Neural cell (in vitro differentiated cells): ENCODE data around the gene HIKESHI. TPM values are rescaled to one million over a fixed set of nuclear protein-coding genes. Genes with fewer than 3 reads are reported as not detected.

Experiments used
- H2AFZ ChIP-seq: fragments of 200-600, 300-800 bp; sonication (generic), shearing (Covaris generic); 2 replicates; pipeline ENCODE4 v1.6.0; 2014; ENCODE audit warnings: low read depth, mild to moderate bottlenecking, antibody characterized with exemption, low read length, moderate library complexity
- H3F3A ChIP-seq: fragments of 200-600 bp; shearing (Covaris generic); 2 replicates; pipeline ENCODE4 v1.6.1; 2016; ENCODE audit warnings: mild to moderate bottlenecking, moderate library complexity, mixed read lengths, antibody characterized with exemption, low read length; ENCODE audit not compliant: insufficient read depth, poor library complexity, severe bottlenecking
- H3K27ac ChIP-seq: fragments of 200-600, 300-800 bp; sonication (generic), shearing (Covaris generic); 2 replicates; pipeline ENCODE4 v1.5.1; 2014; ENCODE audit warnings: mild to moderate bottlenecking, low read length, moderate library complexity
- H3K27me3 ChIP-seq: fragments of 300-800, 200-600 bp; sonication (generic), shearing (Covaris generic); 2 replicates; pipeline ENCODE4 v1.6.0; 2014; ENCODE audit warnings: mild to moderate bottlenecking, low read depth, low read length, moderate library complexity; ENCODE audit not compliant: insufficient read depth
- H3K36me3 ChIP-seq: fragments of 300-800, 200-600 bp; sonication (generic), shearing (Covaris generic); 2 replicates; pipeline ENCODE4 v1.5.1; 2014; ENCODE audit warnings: mild to moderate bottlenecking, antibody characterized with exemption, low read length, moderate library complexity; ENCODE audit not compliant: insufficient read depth
- H3K4me2 ChIP-seq: fragments of 300-800, 200-600 bp; sonication (generic), shearing (Covaris generic); 2 replicates; pipeline ENCODE4 v1.6.0; 2014; ENCODE audit warnings: mild to moderate bottlenecking, low read length
- H3K4me3 ChIP-seq: fragments of 300-800, 200-600 bp; sonication (generic), shearing (Covaris generic); 2 replicates; pipeline ENCODE4 v1.5.1; 2014; ENCODE audit warnings: mild to moderate bottlenecking, low read length, moderate library complexity
- H3K79me2 ChIP-seq: fragments of 200-600 bp; shearing (Covaris generic); replicated peaks from 2 replicates; pipeline ENCODE4 v1.6.0; 2014; ENCODE audit warnings: mild to moderate bottlenecking, low read length, moderate library complexity; ENCODE audit not compliant: insufficient read depth
- H3K9ac ChIP-seq: fragments of 300-800, 200-600 bp; sonication (generic), shearing (Covaris generic); 2 replicates; pipeline ENCODE4 v1.6.1; 2016; ENCODE audit warnings: mild to moderate bottlenecking, low read length, mixed read lengths
- H3K9me2 ChIP-seq: fragments of 200-600 bp; shearing (Covaris generic); 2 replicates; pipeline ENCODE4 v1.6.1; 2016; ENCODE audit warnings: mild to moderate bottlenecking, low read length, mixed read lengths; ENCODE audit not compliant: insufficient read depth
- H3K9me3 ChIP-seq: fragments of 200-600, 300-800 bp; sonication (generic), shearing (Covaris generic); 2 replicates; pipeline ENCODE4 v1.6.1; 2016; ENCODE audit warnings: mild to moderate bottlenecking, mixed run types, low read length, moderate library complexity, mixed read lengths
- H4K20me1 ChIP-seq: fragments of 200-600 bp; shearing (Covaris generic); 2 replicates; pipeline ENCODE4 v1.6.1; 2016; ENCODE audit warnings: mild to moderate bottlenecking, mixed run types; ENCODE audit not compliant: insufficient read depth
- CTCF ChIP-seq: fragments of 450-650 bp; IDR thresholded peaks from 2 replicates; pipeline ENCODE4 v1.5.1; 2014; ENCODE audit warnings: antibody characterized with exemption, mild to moderate bottlenecking, moderate library complexity; ENCODE audit not compliant: poor library complexity, severe bottlenecking
- EP300 ChIP-seq: fragments of 450-650 bp; conservative IDR thresholded peaks from 2 replicates; pipeline ENCODE4 v1.6.1; 2014; ENCODE audit warnings: antibody characterized with exemption, mild to moderate bottlenecking, moderate library complexity; ENCODE audit not compliant: poor library complexity, severe bottlenecking
- EZH2 ChIP-seq: fragments of 200-600, 300-800 bp; shearing (Covaris generic), sonication (generic); IDR thresholded peaks from 2 replicates; pipeline ENCODE4 v1.6.1; 2014; ENCODE audit warnings: antibody characterized with exemption, low read length, borderline replicate concordance, mild to moderate bottlenecking; ENCODE audit not compliant: insufficient read depth, poor library complexity, severe bottlenecking
- MXI1 ChIP-seq: fragments of 450-650 bp; conservative IDR thresholded peaks from 2 replicates; pipeline ENCODE4 v1.6.1; 2014; ENCODE audit warnings: antibody characterized with exemption, mild to moderate bottlenecking; ENCODE audit not compliant: poor library complexity, severe bottlenecking
- POLR2AphosphoS5 ChIP-seq: IDR thresholded peaks from 2 replicates; pipeline ENCODE4 v1.6.1; 2012
- RAD21 ChIP-seq: fragments of 450-650 bp; conservative IDR thresholded peaks from 2 replicates; pipeline ENCODE4 v1.6.1; 2014; ENCODE audit warnings: antibody characterized with exemption, mild to moderate bottlenecking, moderate library complexity
- REST ChIP-seq: IDR thresholded peaks from 2 replicates; pipeline ENCODE4 v1.6.1; 2012; ENCODE audit warnings: borderline replicate concordance
- SMC3 ChIP-seq: fragments of 450-650 bp; conservative IDR thresholded peaks from 2 replicates; pipeline ENCODE4 v1.6.1; 2014; ENCODE audit warnings: antibody characterized with exemption, mild to moderate bottlenecking, moderate library complexity; ENCODE audit not compliant: poor library complexity
- TAF1 ChIP-seq: IDR thresholded peaks from 2 replicates; pipeline ENCODE4 v1.6.1; 2012; ENCODE audit warnings: low read depth
- polyA plus RNA-seq: library from polyadenylated mRNA; depleted of rRNA; stranded (reverse); fragments of >200 nt; gene quantifications from 2 replicates; pipeline ENCODE4 v1.2.3, GENCODE V29; 2014

The HIKESHI gene
- polyA plus RNA-seq, 1 donor from 2014 or later, result 180 TPM

GRCh38 chr11:86265194-86265593 lies 36.8 kb upstream of the HIKESHI start:
- Histone ChIP-seq H3K27me3 (no peaks in the 10 kb centered on the region), H3K27ac (no peak overlapping the region), H3K36me3 (peaks cover 4% of the 10 kb centered on the region), H3K79me2 (peaks cover 8% of the 10 kb centered on the region), H3K9me2 (no peaks in the 10 kb centered on the region), H4K20me1 (no peaks in the 10 kb centered on the region), H3K4me3 (no peak overlapping the region), H3K9ac (no peak overlapping the region), H3K4me2 (no peak overlapping the region), H3K9me3 (no peaks in the 10 kb centered on the region), H2AFZ (no peak overlapping the region), H3F3A (no peaks in the 10 kb centered on the region)
- no peak for TF ChIP-seq EP300

GRCh38 chr11:86269645-86270044 lies 32.4 kb upstream of the HIKESHI start:
- H2AFZ ChIP-seq, result no peak overlapping the region
- no peak overlapping the region for H3K4me2 ChIP-seq
- H3K79me2 ChIP-seq, result peaks cover 24% of the 10 kb centered on the region
- no peak overlapping the region for H3K9ac ChIP-seq
- no peaks in the 10 kb centered on the region for H3F3A ChIP-seq
- no peak overlapping the region for H3K27ac ChIP-seq
- no peaks in the 10 kb centered on the region for H3K9me3 ChIP-seq
- TF ChIP-seq POLR2AphosphoS5, result no peak
- no peak for TF ChIP-seq MXI1
- TF ChIP-seq REST, result no peak
- TF ChIP-seq TAF1, result no peak
- TF ChIP-seq EZH2, result no peak
- no peak for TF ChIP-seq SMC3
- TF ChIP-seq EP300, result no peak
- no peak for TF ChIP-seq RAD21
- TF ChIP-seq CTCF, result no peak
- H3K9me2 ChIP-seq, result no peaks in the 10 kb centered on the region
- H3K4me3 ChIP-seq, result no peak overlapping the region
- H3K27me3 ChIP-seq, result no peaks in the 10 kb centered on the region
- no peaks in the 10 kb centered on the region for H4K20me1 ChIP-seq
- H3K36me3 ChIP-seq, result no peaks in the 10 kb centered on the region

GRCh38 chr11:86274503-86274902 lies 27.5 kb upstream of the HIKESHI start:
- Histone ChIP-seq H3K4me2 (no peak overlapping the region), H3K27me3 (no peaks in the 10 kb centered on the region), H3K9me2 (no peaks in the 10 kb centered on the region), H3K36me3 (no peaks in the 10 kb centered on the region), H4K20me1 (no peaks in the 10 kb centered on the region), H3F3A (no peaks in the 10 kb centered on the region), H2AFZ (no peak overlapping the region), H3K79me2 (peaks cover 24% of the 10 kb centered on the region), H3K4me3 (no peak overlapping the region), H3K9ac (no peak overlapping the region), H3K9me3 (no peaks in the 10 kb centered on the region), H3K27ac (no peak overlapping the region)
- no peak for TF ChIP-seq TAF1
- no peak for TF ChIP-seq POLR2AphosphoS5
- no peak for TF ChIP-seq RAD21
